Neutrophil (primary cell): ENCODE data around the gene PADI3.
"Not testable (repeated sequence)": the region's sequence is repeated elsewhere in the genome, so short reads cannot be mapped to it uniquely, and the experiment has no call there.

Experiments used
- H3K27ac ChIP-seq: fragments of 200-600 bp; sonication (generic); 2 replicates; pipeline ENCODE4 v1.5.1; 2016; ENCODE audit warnings: mild to moderate bottlenecking, moderate library complexity
- H3K27me3 ChIP-seq: fragments of 200-600 bp; sonication (generic); 2 replicates; pipeline ENCODE4 v1.6.0; 2016; ENCODE audit warnings: mild to moderate bottlenecking
- H3K36me3 ChIP-seq: fragments of 200-600 bp; sonication (generic); 2 replicates; pipeline ENCODE4 v1.5.1; 2017
- H3K4me1 ChIP-seq, 2 experiments: fragments of 200-600 bp in 1 of 2; sonication (generic) in 1 of 2; 1 replicate in 1 of 2; 2 replicates in 1 of 2; pipeline versions ENCODE4 v1.5.1 to v1.6.1; 2013 to 2016; ENCODE audit warnings: low read depth in 1 of 2, low read length in 1 of 2, mild to moderate bottlenecking in 1 of 2, moderate library complexity in 1 of 2; ENCODE audit not compliant: control insufficient read depth in 1 of 2, insufficient read depth in 1 of 2
- H3K4me3 ChIP-seq, 2 experiments: fragments of 200-600 bp in 1 of 2; sonication (generic) in 1 of 2; 1 replicate in 1 of 2; 2 replicates in 1 of 2; pipeline ENCODE4 v1.5.1; 2013 to 2016; ENCODE audit warnings: low read depth in 1 of 2, low read length in 1 of 2, mild to moderate bottlenecking in 1 of 2, moderate library complexity in 1 of 2
- H3K9me3 ChIP-seq: fragments of 200-600 bp; sonication (generic); 2 replicates; pipeline ENCODE4 v1.5.1; 2016
- TF ChIP-seq, protein P1 (sequence below): fragments of 200-600 bp; sonication (generic); IDR thresholded peaks from 2 replicates; pipeline ENCODE4 v1.5.1; 2016; ENCODE audit warnings: antibody characterized with exemption

PADI3 gene

DNA sequence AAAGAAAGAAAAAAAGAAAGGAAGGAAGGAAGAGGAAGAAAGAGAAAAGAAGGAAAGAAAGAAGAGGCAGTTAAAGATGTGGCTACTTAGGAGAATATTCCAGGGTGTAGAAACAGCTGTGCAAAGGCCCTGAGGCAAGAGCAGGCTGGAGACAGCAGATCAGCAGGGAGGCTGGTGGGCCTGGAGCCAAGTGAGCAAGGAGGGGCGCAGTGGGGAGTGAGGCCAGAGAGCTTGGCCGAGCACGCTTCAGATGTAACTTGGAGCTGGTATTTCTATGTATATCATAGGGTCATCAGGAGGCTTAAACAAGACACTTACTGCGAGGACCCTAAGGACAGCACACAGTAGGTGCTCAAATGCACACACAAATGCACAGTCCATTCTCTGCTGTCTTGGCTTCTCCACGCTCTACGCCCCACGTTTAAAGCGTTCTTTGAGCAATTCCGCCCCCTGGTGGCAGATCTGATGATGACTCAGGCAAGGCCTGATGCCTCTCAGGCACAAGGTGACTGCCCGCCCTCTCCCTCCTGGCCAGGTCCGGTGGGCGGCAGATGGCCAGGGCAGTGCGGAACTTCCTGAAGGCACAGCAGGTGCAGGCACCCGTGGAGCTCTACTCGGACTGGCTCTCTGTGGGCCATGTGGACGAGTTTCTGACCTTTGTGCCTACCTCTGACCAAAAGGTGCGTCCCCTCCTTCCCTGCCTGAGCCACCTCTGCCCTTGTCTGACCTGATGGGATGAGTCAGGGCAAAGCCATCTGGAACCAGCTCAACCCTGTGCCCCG lies 11.9 kb upstream of the PADI3 start:
- H3K4me3 ChIP-seq = no peak overlapping the region
- TF ChIP-seq, protein P1, sequence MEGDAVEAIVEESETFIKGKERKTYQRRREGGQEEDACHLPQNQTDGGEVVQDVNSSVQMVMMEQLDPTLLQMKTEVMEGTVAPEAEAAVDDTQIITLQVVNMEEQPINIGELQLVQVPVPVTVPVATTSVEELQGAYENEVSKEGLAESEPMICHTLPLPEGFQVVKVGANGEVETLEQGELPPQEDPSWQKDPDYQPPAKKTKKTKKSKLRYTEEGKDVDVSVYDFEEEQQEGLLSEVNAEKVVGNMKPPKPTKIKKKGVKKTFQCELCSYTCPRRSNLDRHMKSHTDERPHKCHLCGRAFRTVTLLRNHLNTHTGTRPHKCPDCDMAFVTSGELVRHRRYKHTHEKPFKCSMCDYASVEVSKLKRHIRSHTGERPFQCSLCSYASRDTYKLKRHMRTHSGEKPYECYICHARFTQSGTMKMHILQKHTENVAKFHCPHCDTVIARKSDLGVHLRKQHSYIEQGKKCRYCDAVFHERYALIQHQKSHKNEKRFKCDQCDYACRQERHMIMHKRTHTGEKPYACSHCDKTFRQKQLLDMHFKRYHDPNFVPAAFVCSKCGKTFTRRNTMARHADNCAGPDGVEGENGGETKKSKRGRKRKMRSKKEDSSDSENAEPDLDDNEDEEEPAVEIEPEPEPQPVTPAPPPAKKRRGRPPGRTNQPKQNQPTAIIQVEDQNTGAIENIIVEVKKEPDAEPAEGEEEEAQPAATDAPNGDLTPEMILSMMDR = peak; percentile 91
- H3K36me3 ChIP-seq = no peaks in the 10 kb centered on the region
- H3K27me3 ChIP-seq = no peaks in the 10 kb centered on the region
- H3K9me3 ChIP-seq = no peaks in the 10 kb centered on the region
- H3K27ac ChIP-seq = no peak overlapping the region
- peaks cover 7 to 8% of the 10 kb centered on the region in 2 experiments for H3K4me1 ChIP-seq

DNA sequence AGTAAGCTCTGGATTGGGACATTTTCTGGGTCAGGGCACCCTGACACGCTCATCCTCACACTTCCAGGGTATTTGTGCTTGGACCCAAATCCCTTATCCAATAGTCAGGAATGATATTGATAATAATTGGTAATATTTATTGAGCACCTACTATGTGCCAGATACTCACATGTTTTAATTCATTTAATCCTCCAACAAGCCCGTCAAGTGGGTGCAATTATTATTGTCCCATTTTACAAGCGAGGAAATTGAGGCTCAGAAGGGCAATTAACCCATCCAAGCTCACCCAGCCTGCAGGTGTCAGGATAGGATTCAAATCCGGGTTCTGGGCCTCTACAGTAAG lies 11.4 kb upstream of the PADI3 start:
- no peaks in the 10 kb centered on the region for H3K27me3 ChIP-seq
- H3K4me3 ChIP-seq = no peak overlapping the region
- H3K4me1 ChIP-seq = peaks cover 7 to 8% of the 10 kb centered on the region in 2 experiments
- no peak overlapping the region for H3K27ac ChIP-seq
- H3K9me3 ChIP-seq = no peaks in the 10 kb centered on the region
- no peaks in the 10 kb centered on the region for H3K36me3 ChIP-seq
- TF ChIP-seq, protein P1 = no peak

DNA sequence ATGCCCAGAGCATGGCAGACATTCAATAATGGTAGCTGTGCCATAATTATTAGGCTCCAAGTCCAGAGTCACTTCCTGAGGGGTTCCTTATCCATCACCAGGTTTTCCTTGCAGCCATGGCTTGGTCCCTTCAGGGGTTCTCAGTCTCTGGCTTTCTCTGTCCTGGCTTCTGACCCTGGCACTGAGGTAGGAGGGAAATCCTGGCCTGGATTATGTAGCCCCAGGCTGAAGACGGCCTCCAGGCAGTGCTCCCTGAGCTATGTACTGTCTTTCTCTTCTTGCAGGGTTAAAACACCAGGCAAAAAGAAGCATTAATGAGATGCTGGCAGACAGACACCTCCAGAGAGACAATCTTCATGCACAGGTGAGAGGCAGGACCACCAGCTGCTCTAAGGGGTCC lies 9.5 kb upstream of the PADI3 start:
- Histone ChIP-seq H3K27ac (no peak overlapping the region), H3K27me3 (no peaks in the 10 kb centered on the region), H3K4me3 (no peak overlapping the region)

DNA sequence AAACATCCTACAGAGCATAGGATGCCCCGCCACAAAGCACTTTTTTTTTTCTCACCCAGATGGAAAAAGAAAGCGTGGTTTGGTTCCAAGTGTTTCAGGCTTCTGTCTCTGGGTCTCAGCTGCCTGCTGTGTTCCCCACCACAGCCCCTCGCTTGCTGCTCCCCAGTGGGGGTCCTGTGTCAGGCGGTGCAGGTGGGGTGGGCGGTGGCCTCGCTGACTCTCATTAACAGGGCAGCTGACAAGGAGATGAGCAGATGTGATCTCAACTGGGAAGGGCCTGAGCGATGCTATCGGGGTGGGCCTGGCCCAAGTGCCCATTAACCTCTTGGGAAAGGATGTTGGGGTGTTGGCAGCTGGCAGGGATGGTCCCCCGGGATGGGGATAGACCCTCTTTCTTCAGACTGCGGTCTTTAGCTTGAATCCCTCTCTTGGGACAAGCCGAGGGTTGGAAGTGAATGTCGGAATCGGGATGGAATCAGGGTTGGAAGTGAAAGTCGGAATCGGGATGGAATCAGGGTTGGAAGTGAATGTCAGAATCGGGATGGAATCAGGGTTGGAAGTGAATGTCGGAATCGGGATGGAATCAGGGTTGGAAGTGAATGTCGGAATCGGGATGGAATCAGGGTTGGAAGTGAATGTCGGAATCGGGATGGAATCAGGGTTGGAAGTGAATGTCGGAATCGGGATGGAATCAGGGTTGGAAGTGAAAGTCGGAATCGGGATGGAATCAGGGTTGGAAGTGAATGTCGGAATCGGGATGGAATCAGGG lies 7.7 kb upstream of the PADI3 start:
- not testable (repeated sequence) for H3K4me3 ChIP-seq, H3K4me1 ChIP-seq, H3K27me3 ChIP-seq, H3K9me3 ChIP-seq, H3K36me3 ChIP-seq, H3K27ac ChIP-seq

More for the DNA sequence above, 9.5 kb upstream of the PADI3 start:
- TF ChIP-seq, protein P1 = no peak
- Histone ChIP-seq H3K4me1 (peaks cover 7 to 8% of the 10 kb centered on the region in 2 experiments), H3K36me3 (no peaks in the 10 kb centered on the region), H3K9me3 (no peaks in the 10 kb centered on the region)

DNA sequence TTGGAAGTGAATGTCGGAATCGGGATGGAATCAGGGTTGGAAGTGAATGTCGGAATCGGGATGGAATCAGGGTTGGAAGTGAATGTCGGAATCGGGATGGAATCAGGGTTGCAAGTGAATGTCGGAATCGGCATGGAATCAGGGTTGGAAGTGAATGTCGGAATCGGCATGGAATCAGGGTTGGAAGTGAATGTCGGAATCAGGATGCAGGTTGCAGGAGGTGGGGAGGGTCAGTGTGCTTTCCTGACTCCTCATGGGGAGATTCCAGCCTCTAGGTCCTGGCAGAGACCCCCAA lies 7.2 kb upstream of the PADI3 start:
- H3K36me3 ChIP-seq, H3K27ac ChIP-seq, H3K27me3 ChIP-seq, H3K4me1 ChIP-seq, H3K9me3 ChIP-seq, H3K4me3 ChIP-seq: not testable (repeated sequence)

DNA sequence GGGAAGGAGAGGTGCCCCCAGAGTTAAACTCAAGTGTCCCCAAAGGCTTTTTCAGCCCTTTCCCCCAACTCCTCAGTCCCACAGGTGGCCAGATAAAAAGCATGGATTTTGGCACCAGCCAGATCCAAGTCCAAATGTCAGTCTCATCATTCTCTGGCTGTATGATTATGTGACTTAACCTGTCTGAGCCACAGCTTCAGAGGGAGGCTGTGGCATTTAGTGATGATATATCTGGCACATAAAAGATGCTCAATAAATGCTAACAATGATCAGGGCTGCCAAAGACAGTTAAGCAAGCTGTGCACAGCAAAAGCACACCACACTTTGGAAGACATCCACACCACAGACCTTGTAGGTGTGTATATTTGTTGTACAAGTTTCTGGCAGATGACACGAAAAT lies 5.6 kb upstream of the PADI3 start:
- H3K9me3 ChIP-seq = no peaks in the 10 kb centered on the region
- H3K27me3 ChIP-seq = no peaks in the 10 kb centered on the region
- H3K36me3 ChIP-seq = no peaks in the 10 kb centered on the region
- no peak overlapping the region for H3K27ac ChIP-seq
- no peaks in the 10 kb centered on the region for H3K4me1 ChIP-seq
- no peak overlapping the region for H3K4me3 ChIP-seq
- TF ChIP-seq, protein P1 = no peak
